ENCODE measurements around the gene ENAM. TPM values are rescaled to one million over a fixed set of nuclear protein-coding genes. Genes with fewer than 3 reads are reported as not detected.

Gene ENAM
- not detected for total RNA-seq
- long read RNA-seq, donor 1, partial matches to known transcripts = 0 of 10 reads
- long read RNA-seq, donor 1, other reads (novel, unspliced or antisense) = 10 of 10 reads
- long read RNA-seq, donor 2, partial matches to known transcripts = 0 of 173 reads
- long read RNA-seq, donor 2, other reads (novel, unspliced or antisense) = 173 of 173 reads

DNA sequence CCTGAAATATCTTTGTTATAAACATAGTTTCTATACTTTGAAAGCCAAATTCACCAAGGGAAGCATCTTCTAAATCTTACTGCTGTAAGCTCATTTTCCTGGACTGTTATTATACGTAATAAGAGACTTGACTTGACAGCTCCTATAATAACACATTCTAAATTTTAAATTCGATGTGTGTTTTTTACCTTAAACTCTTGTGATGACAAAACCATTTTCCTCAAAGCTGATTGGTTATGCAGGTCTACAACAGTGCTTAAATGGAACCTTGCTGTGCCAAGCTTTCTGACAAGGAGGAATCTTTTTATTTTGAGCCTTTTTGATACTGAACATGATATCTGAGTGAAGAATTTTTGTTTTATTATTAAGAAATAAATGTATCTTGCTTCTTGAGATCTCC lies at the start of gene ENAM:
ENAM (plus strand) TSS at position 301 of the 400 bp plus-strand sequence. CDS start 757 bp downstream, outside the sequence.
- no peak for DNase-seq
- Histone ChIP-seq H3K4me1 (ENCODE audit: low read depth) (no peaks in the 10 kb centered on the region), H3K4me3 (no peak within 1 kb of the TSS), H3K9me3 (no peaks in the 10 kb centered on the region), H3K36me3 (ENCODE audit: low read depth) (no peaks in the 10 kb centered on the region)
- no peak for ATAC-seq
- intact Hi-C loops (cut with DNase I, micrococcal nuclease) = no loop called here
- no peak for TF ChIP-seq CTCF (IDR thresholded peaks at IDR 0.05)

DNA sequence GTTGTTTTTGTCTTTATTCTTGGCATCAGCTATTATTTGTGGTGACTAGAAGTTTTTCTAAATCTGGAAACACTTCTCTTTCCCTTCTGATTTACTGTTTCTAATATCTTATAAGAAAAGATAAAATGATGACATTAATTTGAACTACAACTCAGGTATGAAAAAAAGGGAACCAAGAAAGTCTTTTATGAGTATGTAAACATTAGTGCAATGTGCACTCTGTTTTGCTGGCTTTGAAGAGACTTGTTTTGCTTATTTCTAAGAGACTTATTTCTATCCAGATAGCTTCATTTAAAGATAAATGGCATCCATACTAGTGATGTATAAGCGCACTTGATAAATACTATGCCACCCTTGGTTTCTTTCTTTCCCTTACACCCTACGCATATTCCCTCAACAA lies 46.6 kb upstream of the ENAM start:
- intact Hi-C loops (cut with DNase I, micrococcal nuclease) = no loop called here
- Histone ChIP-seq H3K36me3 (ENCODE audit: low read depth) (no peaks in the 10 kb centered on the region), H3K4me3 (no peak overlapping the region), H3K9me3 (no peaks in the 10 kb centered on the region), H3K4me1 (ENCODE audit: low read depth) (no peaks in the 10 kb centered on the region)
- no peak for DNase-seq
- no peak for TF ChIP-seq CTCF (IDR thresholded peaks at IDR 0.05)
- no peak for ATAC-seq

GRCh38 chr4:70583952-70584834 lies 44.4 kb upstream of the ENAM start:
- no peak for TF ChIP-seq CTCF (IDR thresholded peaks at IDR 0.05)
- Histone ChIP-seq H3K4me1 (ENCODE audit: low read depth) (no peaks in the 10 kb centered on the region), H3K9me3 (no peaks in the 10 kb centered on the region), H3K36me3 (ENCODE audit: low read depth) (no peaks in the 10 kb centered on the region), H3K4me3 (no peak overlapping the region)
- DNase-seq (peak in 1 of 3 donors; percentile 44), ATAC-seq (peak; percentile 90)
- intact Hi-C loops (cut with DNase I, micrococcal nuclease) = no loop called here

- no peaks in the 10 kb centered on the region for H3K9me3 ChIP-seq
- intact Hi-C loops (cut with DNase I, micrococcal nuclease) = no loop called here
- no peak overlapping the region for H3K4me3 ChIP-seq
- DNase-seq (no peak), ATAC-seq (no peak)
- no peaks in the 10 kb centered on the region for H3K4me1 ChIP-seq (ENCODE audit: low read depth)
- no peaks in the 10 kb centered on the region for H3K36me3 ChIP-seq (ENCODE audit: low read depth)
- TF ChIP-seq CTCF (IDR thresholded peaks at IDR 0.05) = no peak
Measured at GRCh38 chr4:70586841-70587240, 41.7 kb upstream of the ENAM start.

DNA sequence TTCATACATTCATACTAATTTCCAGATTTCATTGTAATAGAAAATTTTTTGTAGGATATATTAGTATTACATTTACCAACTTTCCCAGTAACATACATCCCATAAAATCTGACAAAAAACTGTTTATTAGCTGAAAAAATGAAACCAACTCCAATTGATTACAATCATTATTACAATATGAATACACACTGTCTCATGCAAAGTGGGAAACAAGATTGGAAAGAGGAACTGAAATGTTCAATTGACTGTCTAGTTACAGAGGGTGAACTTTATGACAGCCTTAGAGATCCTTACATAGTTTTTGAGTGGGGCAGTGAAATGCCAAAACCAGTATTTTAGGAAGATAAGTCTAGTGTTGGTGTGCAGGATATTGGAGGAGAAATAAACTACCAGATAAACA lies 38.8 kb upstream of the ENAM start:
- Histone ChIP-seq H3K9me3 (no peaks in the 10 kb centered on the region), H3K4me1 (ENCODE audit: low read depth) (no peaks in the 10 kb centered on the region), H3K4me3 (no peak overlapping the region), H3K36me3 (ENCODE audit: low read depth) (no peaks in the 10 kb centered on the region)
- ATAC-seq (no peak), DNase-seq (no peak)
- TF ChIP-seq CTCF (IDR thresholded peaks at IDR 0.05) = no peak
- intact Hi-C loops (cut with DNase I, micrococcal nuclease) = no loop called here
